H4 (cell line): Measurements from ENCODE around the gene ADAT2. TPM values are rescaled to one million over a fixed set of nuclear protein-coding genes. Genes with fewer than 3 reads are reported as not detected.

Experiments used
- DNase-seq: peaks from one replicate; pipeline ENCODE4 v3.0.0-alpha.2; 2015; ENCODE audit warnings: low spot score
- total RNA-seq: library from RNA; depleted of rRNA; stranded (reverse); fragments of >200 nt; shearing (Covaris generic); gene quantifications from 2 replicates; pipeline ENCODE4 v1.2.3, GENCODE V29; 2014; rRNA removed

Gene ADAT2
- total RNA-seq, 1 experiment from 2014 or later = 1.7 TPM

DNA sequence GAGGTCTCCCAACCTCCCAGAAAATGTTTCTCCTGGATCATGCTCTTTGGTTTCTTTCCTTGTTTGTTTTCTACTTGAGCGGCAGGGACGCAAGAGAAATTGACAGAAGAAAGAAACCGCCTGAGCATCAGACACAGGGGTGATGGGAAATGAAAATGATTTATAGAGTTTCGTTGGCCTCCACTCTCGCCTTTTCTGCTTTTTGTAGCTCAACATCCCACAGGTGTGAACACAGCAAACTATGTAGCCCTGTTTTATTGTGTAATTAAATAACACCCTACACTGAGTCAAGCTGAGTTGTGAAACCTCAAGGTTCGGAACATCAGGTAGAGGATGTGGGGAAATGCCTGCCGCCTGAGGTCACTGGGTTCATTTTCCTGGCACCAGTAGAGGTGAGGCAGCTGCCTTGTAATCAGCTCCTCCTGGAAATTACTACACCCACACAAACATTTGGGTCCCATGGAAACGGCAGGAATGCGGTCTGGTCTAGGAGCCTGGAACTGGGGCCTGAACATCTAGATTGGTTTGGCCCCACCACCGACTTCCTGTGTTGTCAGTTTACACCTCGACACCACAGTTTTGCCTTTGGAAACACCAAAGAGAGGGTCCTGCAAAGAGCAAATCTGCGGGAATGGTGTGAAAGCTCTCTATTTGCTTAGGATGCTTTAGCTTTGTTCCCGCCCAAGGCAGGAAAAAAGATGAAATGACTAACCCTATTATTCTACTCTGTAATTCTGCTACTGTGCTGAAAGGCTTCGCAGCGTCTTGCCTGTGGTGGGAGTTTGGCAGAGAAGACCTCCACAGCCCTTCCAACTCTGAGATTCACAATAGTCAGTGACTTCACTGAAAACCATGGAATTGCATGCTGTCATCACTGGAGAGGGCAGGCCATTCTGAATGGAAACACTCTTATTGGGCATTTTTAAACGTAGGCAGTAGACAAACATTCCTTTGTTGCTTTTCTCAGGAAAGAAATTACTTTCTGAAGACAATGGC is 53.0 kb downstream of the ADAT2 start:
- peak; percentile 80 for DNase-seq

DNA sequence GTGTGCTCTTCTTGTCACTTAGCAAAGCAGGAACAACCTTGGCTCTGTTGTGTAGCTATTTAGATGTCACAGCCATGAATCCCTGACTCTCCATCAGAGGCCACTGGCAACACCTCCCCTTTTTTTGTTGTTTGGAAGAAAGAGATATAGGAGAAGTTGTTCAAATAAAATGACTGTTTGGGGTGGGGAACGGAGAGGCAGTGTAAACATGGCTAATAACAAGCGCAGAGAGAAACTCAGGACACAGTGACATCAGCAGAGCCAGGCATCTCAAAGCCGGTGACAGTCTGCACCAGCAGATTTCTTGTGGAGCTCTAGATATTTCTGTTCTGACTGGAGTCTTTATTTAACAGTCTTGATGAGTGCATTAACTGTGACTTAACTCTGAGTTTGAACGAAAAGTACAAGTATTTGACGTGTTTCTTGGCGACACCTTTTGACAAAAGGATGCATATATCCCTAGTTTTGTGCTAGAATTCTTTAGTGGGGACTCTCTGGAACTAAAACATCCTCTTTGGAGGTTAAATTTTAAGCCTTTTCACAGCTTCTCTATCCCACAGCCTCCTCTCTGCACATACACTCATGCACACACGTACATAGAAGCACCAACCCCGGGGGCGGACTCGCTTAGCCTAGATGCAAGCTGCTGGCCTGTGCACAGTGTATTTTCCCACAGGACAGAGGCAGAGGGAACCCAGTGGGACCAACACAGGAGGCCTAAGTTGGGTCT is 53.8 kb downstream of the ADAT2 start:
- no peak for DNase-seq

DNA sequence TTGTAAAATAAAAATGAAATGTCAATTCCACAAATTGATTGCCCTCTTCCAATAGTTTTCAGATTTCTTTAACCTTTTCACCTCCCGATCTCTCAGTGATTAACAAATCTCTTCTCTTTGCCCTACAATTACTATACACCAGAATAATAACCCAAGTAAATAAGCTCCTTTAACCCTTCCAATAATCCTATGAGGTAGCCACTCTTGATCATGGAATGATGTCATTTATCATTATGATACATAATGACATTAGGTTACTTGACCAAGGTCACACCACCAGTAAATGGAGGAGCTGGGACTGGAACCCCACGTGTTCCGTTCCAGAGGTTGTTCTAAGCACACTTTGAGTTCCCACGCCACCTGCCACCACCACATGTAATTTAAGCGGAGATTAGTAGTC is 54.8 kb downstream of the ADAT2 start:
- DNase-seq = no peak

DNA sequence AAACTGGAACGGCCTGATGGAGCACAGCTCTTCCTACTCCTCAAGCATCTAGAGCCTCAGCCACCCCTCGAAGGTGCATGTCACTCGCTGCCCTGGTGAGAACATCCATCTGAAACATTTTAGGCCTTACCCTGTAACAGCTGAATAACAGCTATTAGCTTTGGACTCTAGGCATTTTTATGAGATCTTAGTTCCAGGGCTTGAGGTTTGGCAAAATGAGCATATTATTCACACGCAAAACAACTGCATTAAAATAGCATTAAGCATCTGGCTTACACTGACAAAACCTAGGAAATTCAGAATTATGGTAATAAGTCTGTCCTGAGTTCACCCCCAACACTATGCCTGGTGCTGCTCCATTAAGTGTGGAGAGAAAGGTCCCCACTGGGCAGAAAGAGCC is 56.1 kb downstream of the ADAT2 start:
- DNase-seq = no peak

DNA sequence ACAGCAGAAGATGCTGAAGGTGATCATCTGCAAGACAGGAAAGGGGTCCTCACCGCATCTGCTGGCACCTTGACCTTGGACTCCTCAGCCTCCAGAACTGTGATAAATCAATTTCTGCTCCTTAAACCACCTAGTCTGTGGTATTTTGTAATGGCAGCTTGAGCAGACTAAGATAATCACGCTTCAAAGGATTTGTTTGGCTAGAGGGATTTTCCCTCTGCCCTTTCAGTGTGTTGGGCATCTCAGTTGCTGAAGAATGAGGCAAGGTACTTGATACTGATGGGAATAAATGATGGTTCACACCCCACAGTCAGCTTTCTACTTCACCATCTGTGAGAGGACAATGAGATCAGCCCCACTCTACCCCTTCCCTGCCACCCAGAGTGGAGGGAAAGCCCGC is 60.2 kb downstream of the ADAT2 start:
- no peak for DNase-seq

DNA sequence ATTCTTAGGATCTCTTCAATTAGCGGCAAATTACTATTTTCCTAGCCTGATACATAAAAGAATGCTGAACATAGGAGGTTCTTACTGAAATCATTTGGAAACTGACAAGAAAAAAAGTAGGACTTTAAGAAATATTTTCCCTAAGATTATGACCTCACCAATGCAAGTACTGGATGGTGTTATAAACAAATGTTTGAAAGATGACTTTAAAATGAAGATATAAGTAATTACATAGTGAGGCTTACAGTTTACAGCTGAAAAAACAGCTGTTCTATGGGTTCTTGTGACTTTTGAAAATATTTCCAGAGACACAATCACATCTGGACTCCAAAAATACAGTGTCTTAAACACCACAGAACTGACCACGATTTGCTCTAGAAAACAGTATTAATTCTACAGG is 64.9 kb downstream of the ADAT2 start:
- DNase-seq = no peak

DNA sequence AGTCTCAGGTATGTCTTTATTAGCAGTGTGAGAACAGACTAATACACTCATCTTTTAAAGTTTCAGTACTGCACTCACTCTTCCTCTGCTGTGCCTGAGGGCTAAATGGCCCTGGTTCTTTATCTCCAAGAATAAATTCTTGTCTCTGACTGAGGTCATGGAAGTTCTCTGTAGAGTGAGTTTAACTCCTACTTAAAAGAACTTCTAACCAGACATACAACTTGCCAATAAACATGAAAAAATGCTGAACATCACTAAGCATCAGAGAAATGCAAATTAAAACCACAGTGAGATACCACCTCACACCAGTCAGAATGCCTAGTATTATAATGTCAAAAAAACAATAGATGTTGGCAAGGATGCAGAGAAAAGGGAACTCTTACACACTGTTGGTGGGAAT is 73.6 kb downstream of the ADAT2 start:
- no peak for DNase-seq

DNA sequence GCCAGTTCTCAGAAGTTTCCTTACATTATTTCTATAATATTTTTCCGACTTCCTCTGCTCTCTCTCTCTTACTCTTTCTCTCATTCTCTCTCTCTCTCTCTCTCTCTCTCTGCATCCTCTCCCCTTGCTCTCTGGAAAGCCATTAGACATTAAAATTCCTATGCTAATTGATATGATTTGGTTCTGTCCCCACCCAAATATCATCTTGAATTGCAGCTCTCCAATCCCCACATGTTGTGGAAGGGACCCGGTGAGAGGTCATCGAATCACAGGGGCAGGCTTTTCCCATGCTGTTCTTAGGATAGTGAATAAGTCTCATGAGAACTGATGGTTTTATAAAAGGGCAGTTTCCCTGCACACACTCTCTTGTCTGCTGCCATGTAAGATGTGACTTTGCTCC is 74.1 kb downstream of the ADAT2 start:
- no peak for DNase-seq

DNA sequence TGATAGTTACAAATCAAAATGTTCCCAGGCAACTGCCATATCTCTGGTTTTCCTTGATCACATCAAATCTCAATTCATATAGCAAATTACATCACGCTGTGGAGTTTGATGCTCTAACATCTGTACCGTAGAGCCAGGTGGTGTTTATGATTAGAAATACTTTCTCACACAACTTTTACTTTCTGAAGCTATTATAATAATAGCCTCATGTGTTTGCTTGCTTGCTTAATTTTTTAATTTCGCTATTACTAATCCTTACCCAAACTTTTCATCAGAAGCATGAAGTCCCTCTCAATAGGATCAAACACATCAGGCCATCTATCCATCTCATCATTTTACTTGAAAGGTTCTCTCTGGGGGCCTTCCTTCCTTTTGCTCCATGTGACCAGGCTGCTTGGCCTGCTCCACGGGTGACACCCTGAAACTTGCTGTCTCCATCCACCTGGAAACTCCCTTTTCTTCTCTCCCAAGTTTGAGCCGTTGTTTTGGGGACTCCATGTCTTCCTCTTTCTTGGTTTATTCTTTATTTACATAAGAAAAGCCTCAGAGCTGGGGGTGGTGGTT is 75.4 kb downstream of the ADAT2 start:
- no peak for DNase-seq

DNA sequence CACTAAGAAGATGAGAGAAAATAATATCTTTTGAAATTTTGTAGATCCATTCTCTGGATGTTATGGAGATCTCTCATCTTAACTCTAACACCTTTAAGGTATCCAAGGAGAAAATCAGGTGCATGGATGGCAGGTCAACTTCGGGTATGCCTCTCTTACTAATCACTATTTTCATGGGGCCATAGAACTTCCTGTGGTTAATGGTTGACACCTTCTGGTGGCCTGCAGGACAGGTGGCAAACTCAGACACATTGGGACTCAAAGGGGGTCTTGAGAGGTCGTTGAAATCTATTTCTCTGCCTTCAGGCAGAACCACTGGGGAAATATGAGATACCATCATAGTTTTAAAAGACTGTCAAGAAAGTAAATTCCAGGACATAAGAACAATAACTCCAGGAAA is 76.5 kb downstream of the ADAT2 start:
- no peak for DNase-seq

Other genes with a start within 250 kb of the ADAT2 start
- 6.9 and 14.9 TPM in 2 replicates for gene PEX3, start 110 bp upstream of the ADAT2 start, total RNA-seq
- 68.2 and 72.8 TPM in 2 replicates for gene FUCA2, start 61.0 kb upstream of the ADAT2 start, total RNA-seq
- gene PHACTR2, start 227.3 kb upstream of the ADAT2 start, total RNA-seq = 22.4 and 24.4 TPM in 2 replicates